Liver (tissue), 3 donors: ENCODE results near the gene ANKRD36B.
"Not testable (repeated sequence)": the region's sequence is repeated elsewhere in the genome, so short reads cannot be mapped to it uniquely, and the experiment has no call there.

ENCODE experiments used
- CTCF ChIP-seq: fragments of 150-350 bp; IDR thresholded peaks from 2 replicates; pipeline ENCODE4 v1.5.1; 2017; ENCODE audit warnings: improper control_type of control experiment, low read depth, low read length; ENCODE audit not compliant: missing input control
- RXRA ChIP-seq, 2 donors: IDR thresholded peaks; 2 replicates each; pipeline ENCODE4 v1.6.1; 2017 to 2018; ENCODE audit warnings: antibody characterized with exemption in 2 of 2, mild to moderate bottlenecking in 1 of 2
- SP1 ChIP-seq: IDR thresholded peaks from 2 replicates; pipeline ENCODE4 v1.6.1; 2018; ENCODE audit warnings: antibody characterized with exemption, mild to moderate bottlenecking
- donor health status: healthy.
- donor health status: healthy.

DNA sequence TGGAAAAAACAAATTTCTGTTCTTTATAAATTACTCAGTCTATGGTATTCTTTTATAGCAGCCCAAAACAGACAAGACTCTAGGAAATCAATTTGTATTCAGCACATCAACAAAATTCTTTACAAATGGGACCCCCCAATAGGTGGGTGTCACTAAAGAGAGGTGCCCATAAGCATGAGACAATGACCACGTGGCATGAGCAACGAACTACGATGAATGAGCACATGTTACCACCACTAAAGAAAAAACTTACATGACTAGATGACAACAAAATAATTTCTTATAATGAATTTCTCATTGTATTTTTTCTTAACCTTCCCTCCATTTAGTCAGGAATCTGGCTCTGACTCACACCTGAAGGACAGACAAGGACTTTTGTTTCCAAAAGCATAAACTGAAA lies 3.8 kb upstream of the ANKRD36B start:
- not testable (repeated sequence) for TF ChIP-seq CTCF; SP1; RXRA (IDR thresholded peaks at IDR 0.05)
